ENCODE measurements around the gene DBNL.

DBNL gene

GRCh38 chr7:44058759-44059218 is 14.3 kb downstream of the DBNL start:
- Histone ChIP-seq H3K27me3 (ENCODE audit: insufficient read depth, insufficient read length) (no peaks in the 10 kb centered on the region), H3K36me3 (ENCODE audit: insufficient read depth, insufficient read length, low read length) (peaks cover 79% of the 10 kb centered on the region), H3K4me1 (ENCODE audit: insufficient read depth, insufficient read length) (peaks cover 7% of the 10 kb centered on the region), H3K4me3 (ENCODE audit: insufficient read length, low read depth) (no peak overlapping the region), H3K9me3 (ENCODE audit: insufficient read depth, low read length) (no peaks in the 10 kb centered on the region), H3K9ac (ENCODE audit: insufficient read length, low read depth) (no peak overlapping the region)
- TF ChIP-seq SUZ12 (IDR thresholded peaks at IDR 0.05; ENCODE audit: extremely low read depth, insufficient read depth, insufficient read length): no peak
- TF ChIP-seq YY1 (IDR thresholded peaks at IDR 0.05; ENCODE audit: insufficient read depth, insufficient read length): no peak
- TF ChIP-seq ZNF274 (IDR thresholded peaks at IDR 0.05; ENCODE audit: low read depth, low read length): no peak
- no peak for DNase-seq (ENCODE audit: low read depth, low spot score)

- H3K36me3 ChIP-seq (ENCODE audit: insufficient read depth, insufficient read length, low read length): peaks cover 77% of the 10 kb centered on the region
- no peak for TF ChIP-seq SUZ12 (IDR thresholded peaks at IDR 0.05; ENCODE audit: extremely low read depth, insufficient read depth, insufficient read length)
- TF ChIP-seq ZNF274 (IDR thresholded peaks at IDR 0.05; ENCODE audit: low read depth, low read length): no peak
- TF ChIP-seq YY1 (IDR thresholded peaks at IDR 0.05; ENCODE audit: insufficient read depth, insufficient read length): no peak
- H3K4me3 ChIP-seq (ENCODE audit: insufficient read length, low read depth): no peak overlapping the region
- no peaks in the 10 kb centered on the region for H3K9me3 ChIP-seq (ENCODE audit: insufficient read depth, low read length)
- H3K4me1 ChIP-seq (ENCODE audit: insufficient read depth, insufficient read length): peaks cover 12% of the 10 kb centered on the region
- H3K27me3 ChIP-seq (ENCODE audit: insufficient read depth, insufficient read length): no peaks in the 10 kb centered on the region
- no peak overlapping the region for H3K9ac ChIP-seq (ENCODE audit: insufficient read length, low read depth)
- no peak for DNase-seq (ENCODE audit: low read depth, low spot score)
These were observed 15.0 kb downstream of the DBNL start for GRCh38 chr7:44059219-44060090.

- peaks cover 69% of the 10 kb centered on the region for H3K36me3 ChIP-seq (ENCODE audit: insufficient read depth, insufficient read length, low read length)
- no peak overlapping the region for H3K9ac ChIP-seq (ENCODE audit: insufficient read length, low read depth)
- no peak for TF ChIP-seq SUZ12 (IDR thresholded peaks at IDR 0.05; ENCODE audit: extremely low read depth, insufficient read depth, insufficient read length)
- TF ChIP-seq ZNF274 (IDR thresholded peaks at IDR 0.05; ENCODE audit: low read depth, low read length): no peak
- TF ChIP-seq YY1 (IDR thresholded peaks at IDR 0.05; ENCODE audit: insufficient read depth, insufficient read length): no peak
- peaks cover 17% of the 10 kb centered on the region for H3K4me1 ChIP-seq (ENCODE audit: insufficient read depth, insufficient read length)
- no peaks in the 10 kb centered on the region for H3K27me3 ChIP-seq (ENCODE audit: insufficient read depth, insufficient read length)
- H3K4me3 ChIP-seq (ENCODE audit: insufficient read length, low read depth): no peak overlapping the region
- H3K9me3 ChIP-seq (ENCODE audit: insufficient read depth, low read length): no peaks in the 10 kb centered on the region
- no peak for DNase-seq (ENCODE audit: low read depth, low spot score)
These were observed 15.8 kb downstream of the DBNL start for GRCh38 chr7:44060091-44060947.

- Histone ChIP-seq H3K36me3 (ENCODE audit: insufficient read depth, insufficient read length, low read length) (peaks cover 69% of the 10 kb centered on the region), H3K4me1 (ENCODE audit: insufficient read depth, insufficient read length) (peaks cover 24% of the 10 kb centered on the region), H3K9ac (ENCODE audit: insufficient read length, low read depth) (no peak overlapping the region), H3K9me3 (ENCODE audit: insufficient read depth, low read length) (no peaks in the 10 kb centered on the region), H3K4me3 (ENCODE audit: insufficient read length, low read depth) (no peak overlapping the region), H3K27me3 (ENCODE audit: insufficient read depth, insufficient read length) (no peaks in the 10 kb centered on the region)
- DNase-seq (ENCODE audit: low read depth, low spot score): no peak
- TF ChIP-seq YY1 (IDR thresholded peaks at IDR 0.05; ENCODE audit: insufficient read depth, insufficient read length) (no peak), ZNF274 (IDR thresholded peaks at IDR 0.05; ENCODE audit: low read depth, low read length) (no peak), SUZ12 (IDR thresholded peaks at IDR 0.05; ENCODE audit: extremely low read depth, insufficient read depth, insufficient read length) (no peak)
These were observed 16.6 kb downstream of the DBNL start for GRCh38 chr7:44060948-44061644.

- H3K9ac ChIP-seq (ENCODE audit: insufficient read length, low read depth): no peak overlapping the region
- H3K4me3 ChIP-seq (ENCODE audit: insufficient read length, low read depth): no peak overlapping the region
- H3K4me1 ChIP-seq (ENCODE audit: insufficient read depth, insufficient read length): peaks cover 30% of the 10 kb centered on the region
- peaks cover 62% of the 10 kb centered on the region for H3K36me3 ChIP-seq (ENCODE audit: insufficient read depth, insufficient read length, low read length)
- TF ChIP-seq SUZ12 (IDR thresholded peaks at IDR 0.05; ENCODE audit: extremely low read depth, insufficient read depth, insufficient read length) (no peak), YY1 (IDR thresholded peaks at IDR 0.05; ENCODE audit: insufficient read depth, insufficient read length) (no peak), ZNF274 (IDR thresholded peaks at IDR 0.05; ENCODE audit: low read depth, low read length) (no peak)
- H3K9me3 ChIP-seq (ENCODE audit: insufficient read depth, low read length): no peaks in the 10 kb centered on the region
- no peaks in the 10 kb centered on the region for H3K27me3 ChIP-seq (ENCODE audit: insufficient read depth, insufficient read length)
- no peak for DNase-seq (ENCODE audit: low read depth, low spot score)
These were observed 17.2 kb downstream of the DBNL start for GRCh38 chr7:44061645-44062179.

- Histone ChIP-seq H3K27me3 (ENCODE audit: insufficient read depth, insufficient read length) (no peaks in the 10 kb centered on the region), H3K9me3 (ENCODE audit: insufficient read depth, low read length) (no peaks in the 10 kb centered on the region), H3K4me3 (ENCODE audit: insufficient read length, low read depth) (no peak overlapping the region), H3K36me3 (ENCODE audit: insufficient read depth, insufficient read length, low read length) (peaks cover 56% of the 10 kb centered on the region), H3K9ac (ENCODE audit: insufficient read length, low read depth) (no peak overlapping the region), H3K4me1 (ENCODE audit: insufficient read depth, insufficient read length) (peaks cover 31% of the 10 kb centered on the region)
- TF ChIP-seq SUZ12 (IDR thresholded peaks at IDR 0.05; ENCODE audit: extremely low read depth, insufficient read depth, insufficient read length) (no peak), YY1 (IDR thresholded peaks at IDR 0.05; ENCODE audit: insufficient read depth, insufficient read length) (no peak), ZNF274 (IDR thresholded peaks at IDR 0.05; ENCODE audit: low read depth, low read length) (no peak)
- DNase-seq (ENCODE audit: low read depth, low spot score): no peak
These were observed 17.8 kb downstream of the DBNL start for GRCh38 chr7:44062180-44062902.
